Peyer's patch (tissue), 4 donors: Measurements from ENCODE around the gene LILRB3.
"Not testable (repeated sequence)": the region's sequence is repeated elsewhere in the genome, so short reads cannot be mapped to it uniquely, and the experiment has no call there.

ENCODE experiments used
- POLR2A ChIP-seq, 2 donors: fragments of 450-650 bp; IDR thresholded peaks; one replicate each; pipeline ENCODE4 v1.5.1; 2017; ENCODE audit warnings: antibody characterized with exemption in 2 of 2, mild to moderate bottlenecking in 2 of 2, moderate library complexity in 2 of 2
- TF ChIP-seq, protein P1 (sequence below), 6 experiments: fragments of 450-650 bp in 4 of 6; fragments of 200-600 bp in 2 of 6; sonication (generic) in 1 of 6; IDR thresholded peaks; one replicate each; pipeline ENCODE4 v1.5.1; 2017 to 2019; ENCODE audit warnings: antibody characterized with exemption in 6 of 6, mild to moderate bottlenecking in 3 of 6, moderate library complexity in 1 of 6

DNA sequence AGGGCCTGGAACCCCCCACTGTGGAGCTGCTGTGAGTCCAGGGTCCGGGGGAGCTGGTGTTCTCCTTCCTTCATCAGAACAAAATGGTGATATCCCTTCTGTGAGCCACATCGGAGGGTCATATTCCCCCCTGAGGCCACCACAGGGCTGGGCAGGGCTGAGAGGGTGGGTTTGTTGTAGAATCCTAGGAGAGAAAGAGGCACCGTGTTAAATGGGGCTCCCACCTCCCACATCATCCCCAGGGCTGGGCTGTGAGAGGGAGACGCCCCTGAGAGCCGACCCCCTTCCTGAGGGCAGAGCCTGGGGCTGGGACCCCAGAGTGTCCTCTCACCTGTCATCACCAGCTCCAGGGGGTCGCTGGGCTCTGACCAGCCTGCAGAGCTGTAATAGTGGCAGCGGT, 860 bp downstream of the LILRB3 start:
- TF ChIP-seq, protein P1, sequence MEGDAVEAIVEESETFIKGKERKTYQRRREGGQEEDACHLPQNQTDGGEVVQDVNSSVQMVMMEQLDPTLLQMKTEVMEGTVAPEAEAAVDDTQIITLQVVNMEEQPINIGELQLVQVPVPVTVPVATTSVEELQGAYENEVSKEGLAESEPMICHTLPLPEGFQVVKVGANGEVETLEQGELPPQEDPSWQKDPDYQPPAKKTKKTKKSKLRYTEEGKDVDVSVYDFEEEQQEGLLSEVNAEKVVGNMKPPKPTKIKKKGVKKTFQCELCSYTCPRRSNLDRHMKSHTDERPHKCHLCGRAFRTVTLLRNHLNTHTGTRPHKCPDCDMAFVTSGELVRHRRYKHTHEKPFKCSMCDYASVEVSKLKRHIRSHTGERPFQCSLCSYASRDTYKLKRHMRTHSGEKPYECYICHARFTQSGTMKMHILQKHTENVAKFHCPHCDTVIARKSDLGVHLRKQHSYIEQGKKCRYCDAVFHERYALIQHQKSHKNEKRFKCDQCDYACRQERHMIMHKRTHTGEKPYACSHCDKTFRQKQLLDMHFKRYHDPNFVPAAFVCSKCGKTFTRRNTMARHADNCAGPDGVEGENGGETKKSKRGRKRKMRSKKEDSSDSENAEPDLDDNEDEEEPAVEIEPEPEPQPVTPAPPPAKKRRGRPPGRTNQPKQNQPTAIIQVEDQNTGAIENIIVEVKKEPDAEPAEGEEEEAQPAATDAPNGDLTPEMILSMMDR (IDR thresholded peaks at IDR 0.05), result not testable (repeated sequence)
- TF ChIP-seq POLR2A (IDR thresholded peaks at IDR 0.05), result not testable (repeated sequence)
